TTC549 (cell line): Measurements from ENCODE around the gene PCDHA1.
"Not testable (repeated sequence)": the region's sequence is repeated elsewhere in the genome, so short reads cannot be mapped to it uniquely, and the experiment has no call there.

Source experiments
- FAIRE-seq: peaks from 2 replicates; lab custom pipeline; 2012; peaks lifted over from hg19 to GRCh38; lab: Jason Lieb, UNC

Gene PCDHA1

GRCh38 chr5:140808241-140808888 lies 22.4 kb downstream of the PCDHA1 start:
- not testable (repeated sequence) for FAIRE-seq

DNA sequence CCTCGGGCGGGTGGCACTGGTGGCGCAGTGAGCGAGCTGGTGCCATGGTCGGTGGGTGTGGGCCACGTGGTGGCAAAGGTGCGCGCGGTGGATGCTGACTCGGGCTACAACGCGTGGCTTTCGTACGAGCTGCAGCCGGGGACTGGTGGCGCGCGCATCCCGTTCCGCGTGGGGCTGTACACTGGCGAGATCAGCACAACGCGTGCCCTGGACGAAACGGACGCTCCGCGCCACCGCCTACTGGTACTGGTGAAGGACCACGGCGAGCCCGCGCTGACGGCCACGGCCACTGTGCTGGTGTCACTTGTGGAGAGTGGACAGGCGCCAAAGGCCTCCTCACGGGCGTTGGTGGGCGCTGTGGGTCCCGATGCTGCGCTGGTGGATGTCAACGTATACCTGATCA lies 22.9 kb downstream of the PCDHA1 start:
- no peak for FAIRE-seq

GRCh38 chr5:140821375-140822280 lies 35.7 kb downstream of the PCDHA1 start, which contains the start of gene PCDHA5:
TSS of gene PCDHA5 (plus strand) at chr5:140821613.
- FAIRE-seq = peak; percentile 96

DNA sequence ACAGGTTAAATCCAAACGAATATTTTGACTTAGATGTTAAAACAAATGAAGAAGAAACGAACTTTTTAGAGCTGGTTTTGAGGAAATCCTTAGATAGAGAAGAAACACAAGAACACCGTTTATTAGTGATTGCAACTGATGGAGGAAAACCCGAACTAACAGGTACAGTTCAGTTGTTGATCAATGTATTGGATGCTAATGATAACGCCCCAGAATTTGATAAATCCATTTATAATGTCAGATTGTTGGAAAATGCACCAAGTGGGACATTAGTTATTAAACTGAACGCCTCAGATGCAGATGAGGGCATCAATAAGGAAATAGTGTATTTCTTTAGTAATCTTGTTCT lies 36.3 kb downstream of the PCDHA1 start:
- no peak for FAIRE-seq

DNA sequence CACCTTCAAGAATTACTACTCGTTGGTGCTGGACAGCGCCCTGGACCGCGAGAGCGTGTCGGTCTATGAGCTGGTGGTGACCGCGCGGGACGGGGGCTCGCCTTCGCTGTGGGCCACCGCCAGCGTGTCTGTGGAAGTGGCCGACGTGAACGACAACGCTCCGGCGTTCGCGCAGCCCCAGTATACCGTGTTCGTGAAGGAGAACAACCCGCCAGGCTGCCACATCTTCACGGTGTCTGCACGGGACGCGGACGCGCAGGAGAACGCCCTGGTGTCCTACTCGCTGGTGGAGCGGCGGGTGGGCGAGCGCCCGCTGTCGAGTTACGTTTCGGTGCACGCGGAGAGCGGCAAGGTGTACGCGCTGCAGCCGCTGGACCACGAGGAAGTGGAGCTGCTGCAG lies 37.0 kb downstream of the PCDHA1 start:
- FAIRE-seq = not testable (repeated sequence)

DNA sequence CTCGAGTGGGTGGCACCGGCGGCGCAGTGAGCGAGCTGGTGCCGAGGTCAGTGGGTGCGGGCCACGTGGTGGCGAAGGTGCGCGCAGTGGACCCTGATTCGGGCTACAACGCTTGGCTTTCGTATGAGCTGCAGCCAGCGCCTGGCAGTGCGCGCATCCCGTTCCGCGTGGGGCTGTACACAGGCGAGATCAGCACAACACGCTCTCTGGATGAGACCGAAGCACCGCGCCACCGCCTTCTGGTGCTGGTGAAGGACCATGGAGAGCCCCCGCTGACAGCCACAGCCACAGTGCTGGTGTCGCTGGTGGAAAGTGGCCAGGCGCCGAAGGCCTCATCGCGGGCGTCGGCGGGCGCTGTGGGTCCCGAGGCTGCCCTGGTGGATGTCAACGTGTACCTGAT lies 37.5 kb downstream of the PCDHA1 start:
- FAIRE-seq = no peak

GRCh38 chr5:140827704-140828361 lies 41.9 kb downstream of the PCDHA1 start, which contains the start of gene PCDHA6:
TSS of gene PCDHA6 (plus strand) at chr5:140827960. CDS start at chr5:140828092, 132 bp downstream.
- no peak for FAIRE-seq

DNA sequence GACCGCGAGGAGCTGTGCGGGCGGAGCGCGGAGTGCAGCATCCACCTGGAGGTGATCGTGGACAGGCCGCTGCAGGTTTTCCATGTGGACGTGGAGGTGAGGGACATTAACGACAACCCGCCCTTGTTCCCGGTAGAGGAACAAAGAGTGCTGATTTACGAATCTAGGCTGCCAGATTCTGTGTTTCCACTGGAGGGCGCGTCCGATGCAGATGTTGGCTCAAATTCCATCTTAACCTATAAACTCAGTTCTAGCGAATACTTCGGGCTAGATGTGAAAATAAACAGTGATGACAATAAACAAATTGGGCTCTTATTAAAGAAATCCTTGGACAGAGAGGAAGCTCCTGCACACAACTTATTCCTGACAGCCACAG lies 42.4 kb downstream of the PCDHA1 start:
- FAIRE-seq = no peak

GRCh38 chr5:140829511-140830501 lies 43.9 kb downstream of the PCDHA1 start:
- FAIRE-seq = not testable (repeated sequence)

DNA sequence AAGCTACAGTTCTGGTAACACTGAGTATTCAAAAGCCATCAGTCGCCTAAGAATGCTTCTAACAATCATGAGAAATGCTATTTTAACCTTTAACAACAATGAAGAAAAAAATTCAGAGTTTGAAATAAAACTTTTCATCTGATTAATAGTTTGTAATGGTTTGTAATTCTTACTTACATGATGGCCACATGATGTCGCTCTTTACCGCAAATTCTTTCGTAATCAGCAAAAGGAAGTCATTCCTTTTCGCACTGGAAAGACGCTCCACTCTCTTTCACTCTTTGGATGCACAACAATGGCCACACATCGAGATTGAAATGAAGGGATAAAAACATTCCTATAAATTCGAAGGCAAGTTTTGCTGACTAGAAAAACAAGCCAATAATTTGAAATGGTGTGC lies 48.1 kb downstream of the PCDHA1 start, which contains the start of gene PCDHA7:
TSS of gene PCDHA7 (plus strand) at position 277 of the 400 bp plus-strand sequence. CDS start at position 392, 115 bp downstream.
- FAIRE-seq = peak; percentile 85

- FAIRE-seq = not testable (repeated sequence)
Measured at GRCh38 chr5:140834439-140835008, 48.6 kb downstream of the PCDHA1 start.

- no peak for FAIRE-seq
Measured at GRCh38 chr5:140835622-140836510, 49.9 kb downstream of the PCDHA1 start.

GRCh38 chr5:140840978-140841962 lies 55.3 kb downstream of the PCDHA1 start, which contains the start of gene PCDHA8:
TSS of gene PCDHA8 (plus strand) at chr5:140841187. CDS start at chr5:140841322, 135 bp downstream.
- no peak for FAIRE-seq

DNA sequence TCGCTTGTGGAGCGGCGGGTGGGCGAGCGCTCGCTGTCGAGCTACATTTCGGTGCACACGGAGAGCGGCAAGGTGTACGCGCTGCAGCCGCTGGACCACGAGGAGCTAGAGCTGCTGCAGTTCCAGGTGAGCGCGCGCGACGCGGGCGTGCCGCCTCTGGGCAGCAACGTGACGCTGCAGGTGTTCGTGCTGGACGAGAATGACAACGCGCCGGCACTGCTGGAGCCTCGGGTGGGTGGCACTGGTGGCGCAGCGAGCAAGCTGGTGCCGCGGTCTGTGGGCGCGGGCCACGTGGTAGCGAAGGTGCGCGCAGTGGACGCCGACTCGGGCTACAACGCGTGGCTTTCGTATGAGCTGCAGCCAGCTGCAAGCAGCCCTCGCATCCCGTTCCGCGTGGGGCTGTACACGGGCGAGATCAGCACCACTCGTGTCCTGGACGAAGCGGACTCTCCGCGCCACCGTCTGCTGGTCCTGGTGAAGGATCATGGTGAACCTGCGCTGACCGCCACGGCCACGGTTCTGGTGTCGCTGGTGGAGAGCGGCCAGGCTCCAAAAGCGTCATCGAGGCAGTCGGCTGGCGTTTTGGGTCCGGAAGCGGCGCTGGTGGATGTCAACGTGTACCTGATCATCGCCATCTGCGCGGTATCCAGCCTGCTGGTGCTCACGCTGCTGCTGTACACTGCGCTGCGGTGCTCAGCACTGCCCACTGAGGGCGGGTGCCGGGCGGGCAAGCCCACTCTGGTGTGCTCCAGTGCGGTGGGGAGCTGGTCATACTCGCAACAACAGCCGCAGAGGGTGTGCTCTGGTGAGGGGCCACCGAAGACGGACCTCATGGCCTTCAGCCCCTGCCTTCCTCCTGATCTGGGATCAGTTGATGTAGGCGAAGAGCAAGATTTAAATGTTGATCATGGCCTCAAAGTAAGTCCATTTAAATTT lies 57.1 kb downstream of the PCDHA1 start:
- FAIRE-seq = no peak

- FAIRE-seq = not testable (repeated sequence)
Measured at GRCh38 chr5:140848139-140849102, 62.5 kb downstream of the PCDHA1 start, which contains the start of gene PCDHA9. TSS of gene PCDHA9 (plus strand) at chr5:140848382. CDS start at chr5:140848496, 114 bp downstream.
